ENCODE data around the gene SPIN1.

SPIN1 gene

DNA sequence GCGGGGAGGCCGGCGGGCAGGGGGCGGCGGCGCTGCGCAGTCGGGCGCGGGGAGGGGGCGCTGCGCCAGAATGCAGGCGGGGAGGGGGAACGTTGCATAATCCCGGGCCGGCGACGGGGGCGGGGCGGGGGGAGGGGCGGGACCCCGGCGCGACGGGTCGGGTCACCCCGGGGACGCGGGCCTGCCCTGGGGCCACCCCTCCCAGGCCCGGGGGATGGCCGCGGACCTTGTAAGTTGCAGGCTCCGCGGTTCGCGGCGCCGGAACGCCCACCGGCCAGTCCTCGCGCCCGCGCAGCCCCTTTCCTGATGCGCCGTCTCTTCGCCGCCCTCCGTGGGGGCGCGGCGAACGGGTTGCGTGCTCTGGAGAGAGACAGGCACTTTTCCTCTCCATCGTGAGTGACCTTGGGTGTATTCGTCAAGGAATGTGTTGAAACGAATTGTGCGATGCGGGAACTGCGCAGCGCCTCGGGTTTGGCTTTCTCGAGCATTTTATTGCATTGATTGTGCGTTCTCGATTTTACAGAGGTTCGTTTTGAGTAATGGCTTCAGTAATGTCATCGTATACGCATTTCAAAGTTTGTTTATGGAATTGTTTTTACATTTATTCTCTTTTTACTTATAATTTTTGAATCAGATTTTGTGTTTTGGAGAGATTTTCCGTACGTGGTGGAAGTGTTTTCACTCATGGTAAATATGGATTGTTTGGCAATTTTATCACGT lies 802 bp downstream of the SPIN1 start:
- DNase-seq (ENCODE audit: low read depth): no peak

DNA sequence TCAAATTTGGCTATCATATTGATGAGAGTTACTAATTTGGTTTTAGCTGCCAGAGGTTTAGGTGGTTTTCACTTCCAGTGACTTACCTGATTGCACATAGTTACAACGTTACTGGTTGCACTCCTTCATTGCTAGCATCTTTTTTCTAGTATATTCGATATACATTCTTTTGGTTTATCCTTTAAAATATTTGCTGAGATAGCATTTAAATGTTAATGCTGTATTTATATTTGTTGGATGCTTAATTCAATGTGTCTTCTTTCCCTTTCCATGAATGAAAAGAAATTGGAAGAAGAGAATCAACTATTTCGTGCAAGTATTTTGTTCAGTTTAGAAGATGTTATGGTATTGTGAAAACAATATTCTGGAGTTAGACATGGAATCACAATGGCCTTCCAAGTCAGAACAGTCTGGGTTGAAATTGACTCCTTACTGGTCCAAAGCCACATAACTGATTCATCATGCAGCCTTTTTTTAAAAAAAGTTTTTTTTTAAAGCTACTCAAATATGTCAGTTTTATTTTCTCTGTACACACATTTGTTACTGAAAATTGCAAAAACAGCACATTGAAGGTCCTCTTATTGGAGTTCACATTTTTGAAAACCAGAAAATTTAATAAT lies 2.2 kb downstream of the SPIN1 start:
- no peak for DNase-seq (ENCODE audit: low read depth)

DNA sequence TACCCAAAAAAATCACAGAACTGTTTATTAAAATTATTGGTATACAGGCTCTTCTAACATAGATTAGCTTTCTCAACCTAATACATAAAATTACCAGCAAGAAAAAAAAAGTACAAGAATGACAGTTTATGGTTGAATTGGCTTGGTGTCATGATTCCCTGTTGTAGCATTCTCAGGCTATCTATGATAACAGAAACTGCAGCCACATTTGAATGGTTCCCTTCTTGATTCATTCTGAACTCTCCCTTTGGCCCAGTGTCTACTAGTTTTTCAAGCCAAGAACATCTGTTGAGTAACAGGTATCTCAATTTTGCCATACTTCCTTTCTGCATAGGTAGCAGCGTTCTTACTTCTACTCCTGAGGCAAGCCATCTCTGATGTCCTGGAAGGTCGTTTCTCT lies 3.0 kb downstream of the SPIN1 start:
- no peak for DNase-seq (ENCODE audit: low read depth)

DNA sequence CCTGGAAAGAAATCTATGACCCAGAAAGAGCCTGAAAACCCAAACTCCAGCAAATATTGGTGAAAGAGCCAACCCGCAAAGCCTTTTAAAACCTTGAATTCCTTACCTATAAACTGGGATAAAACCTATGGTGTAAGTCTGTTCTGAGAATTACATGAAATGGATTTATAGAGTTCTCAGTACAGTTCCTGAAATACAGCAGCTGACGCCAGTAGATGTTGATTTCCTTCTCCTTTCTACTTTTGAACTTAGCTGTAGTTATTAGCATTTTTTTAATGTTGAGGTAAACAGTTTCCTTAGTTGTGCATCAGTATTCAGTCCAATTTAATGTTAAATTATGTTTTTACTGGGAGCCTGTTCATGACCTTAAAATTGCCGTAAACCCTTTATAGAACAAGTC lies 3.7 kb downstream of the SPIN1 start:
- DNase-seq (ENCODE audit: low read depth): no peak

DNA sequence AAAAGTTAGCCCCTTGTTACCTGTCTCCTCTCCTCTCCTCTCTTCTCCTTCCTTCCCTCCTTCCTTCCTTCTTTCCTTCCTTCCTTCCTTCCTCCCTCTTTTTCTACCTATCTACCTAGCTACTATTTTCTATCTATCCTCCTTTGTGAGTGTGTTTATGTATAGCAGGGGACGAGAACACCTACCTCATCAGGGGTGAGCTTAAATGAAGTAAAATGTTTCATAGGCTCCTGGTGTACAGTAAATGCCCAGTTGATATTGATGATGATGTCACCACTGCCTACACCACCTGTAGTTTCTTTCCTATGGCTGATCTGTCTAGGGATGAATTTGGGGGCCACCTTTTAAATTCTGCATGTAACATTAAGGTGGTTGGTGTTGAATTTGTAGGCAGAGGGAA lies 4.3 kb downstream of the SPIN1 start:
- no peak for DNase-seq (ENCODE audit: low read depth)

DNA sequence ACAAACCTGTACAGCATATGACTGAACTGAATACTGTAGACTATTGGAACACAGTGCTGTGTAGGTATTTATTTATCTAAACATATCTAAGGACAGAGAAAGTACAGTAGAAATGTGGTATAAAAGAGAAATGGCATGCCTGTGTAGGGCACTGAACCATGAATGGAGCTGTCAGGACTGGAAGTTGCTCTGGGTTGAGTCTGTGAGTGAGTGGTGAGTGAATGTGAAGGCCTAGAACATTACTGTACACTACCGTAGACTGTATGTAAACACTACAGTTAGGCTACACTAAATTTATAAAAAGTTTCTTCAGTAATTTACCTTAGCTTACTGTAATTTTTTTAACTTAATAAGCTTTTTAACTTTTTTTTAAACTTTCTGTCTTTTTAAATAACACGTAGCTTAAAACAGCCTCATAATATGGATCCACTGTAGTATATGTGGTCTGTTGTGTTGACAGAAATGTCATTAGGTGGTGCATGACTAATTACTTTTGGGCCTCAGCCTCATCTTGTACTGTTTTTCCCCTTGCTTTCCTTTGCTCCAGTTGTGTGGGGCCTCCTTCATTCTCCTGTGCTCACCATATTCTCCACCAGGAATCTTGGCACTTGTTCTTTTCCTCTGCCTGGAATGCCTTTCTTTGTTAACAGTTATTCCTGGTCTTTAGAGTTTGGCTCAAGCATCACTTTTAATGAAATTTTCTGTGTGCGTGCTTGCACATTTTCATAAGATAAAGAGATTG lies 8.8 kb downstream of the SPIN1 start:
- DNase-seq (ENCODE audit: low read depth): no peak

DNA sequence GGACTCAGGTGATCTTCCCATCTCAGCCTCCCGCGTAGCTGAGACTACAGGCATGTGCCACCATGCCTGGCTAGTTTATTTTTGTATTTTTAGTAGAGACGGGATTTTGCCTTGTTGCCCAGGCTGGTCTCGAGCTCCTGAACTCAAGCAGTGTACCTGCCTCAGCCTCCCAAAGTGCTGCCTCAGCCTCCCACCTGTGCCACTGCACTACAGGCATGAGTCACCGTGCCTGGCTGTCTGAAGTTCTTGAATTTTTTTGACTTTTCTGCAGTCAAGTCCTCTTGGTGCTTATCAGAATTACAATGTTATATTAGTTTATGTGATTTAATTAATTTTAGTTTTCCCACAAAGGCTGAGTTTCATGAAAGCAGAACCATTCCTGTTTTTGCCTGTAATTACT lies 9.8 kb downstream of the SPIN1 start:
- no peak for DNase-seq (ENCODE audit: low read depth)

DNA sequence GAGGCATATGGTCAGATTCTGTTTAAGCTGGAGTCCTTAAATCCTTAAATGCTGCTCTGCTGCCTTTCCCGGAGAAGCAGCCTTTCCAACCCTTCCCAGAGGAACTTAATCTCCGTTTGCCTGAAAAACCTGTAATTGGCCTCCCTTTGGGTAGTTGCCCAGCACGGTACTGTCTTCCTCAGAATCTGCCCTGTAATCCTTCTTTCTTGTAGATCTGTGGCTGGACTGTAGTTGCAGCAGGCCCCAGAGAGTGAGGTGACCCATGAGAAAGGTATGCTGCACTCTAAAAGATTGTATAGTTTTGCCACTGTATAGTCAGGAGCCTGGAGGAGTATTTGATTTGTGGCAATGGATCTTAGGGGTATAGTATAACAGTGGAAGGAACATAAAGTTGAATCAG lies 11.7 kb downstream of the SPIN1 start:
- DNase-seq (ENCODE audit: low read depth): no peak

DNA sequence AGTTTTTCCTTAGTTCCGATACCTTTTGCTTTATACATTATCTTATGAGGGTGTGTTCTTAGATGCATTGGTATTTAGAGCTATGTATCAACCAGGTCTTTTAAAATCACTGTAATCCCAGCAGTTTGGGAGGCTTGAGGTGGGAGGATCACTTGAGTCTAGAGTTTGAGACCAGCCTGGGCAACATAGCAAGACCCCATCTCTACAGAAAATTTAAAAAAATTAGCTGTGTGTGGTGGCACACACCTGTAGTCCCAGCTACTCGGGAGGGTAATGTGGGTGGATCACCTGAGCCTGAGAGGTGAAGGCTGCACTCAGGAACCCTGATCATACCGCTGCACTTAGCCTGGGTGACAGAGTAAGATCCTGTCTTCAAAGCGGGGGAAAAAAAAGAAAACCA lies 15.1 kb downstream of the SPIN1 start:
- DNase-seq (ENCODE audit: low read depth): no peak

DNA sequence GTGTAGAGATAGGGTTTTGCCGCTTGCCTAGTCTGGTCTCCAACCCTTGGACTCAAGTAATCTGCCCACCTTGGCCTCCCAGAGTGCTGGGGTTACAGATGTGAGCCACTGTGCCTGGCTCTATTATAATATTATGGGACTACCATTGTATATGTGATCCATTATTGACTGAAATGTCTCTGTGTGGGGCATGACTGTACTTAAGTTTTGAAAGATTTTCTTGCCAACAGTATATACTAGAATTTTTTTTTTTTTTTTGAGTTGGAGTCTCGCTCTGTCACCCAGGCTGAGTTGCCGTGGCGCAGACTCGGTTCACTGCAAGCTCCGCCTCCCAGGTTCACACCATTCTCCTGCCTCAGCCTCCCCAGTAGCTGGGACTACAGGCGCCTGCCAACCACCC lies 17.8 kb downstream of the SPIN1 start:
- no peak for DNase-seq (ENCODE audit: low read depth)

DNA sequence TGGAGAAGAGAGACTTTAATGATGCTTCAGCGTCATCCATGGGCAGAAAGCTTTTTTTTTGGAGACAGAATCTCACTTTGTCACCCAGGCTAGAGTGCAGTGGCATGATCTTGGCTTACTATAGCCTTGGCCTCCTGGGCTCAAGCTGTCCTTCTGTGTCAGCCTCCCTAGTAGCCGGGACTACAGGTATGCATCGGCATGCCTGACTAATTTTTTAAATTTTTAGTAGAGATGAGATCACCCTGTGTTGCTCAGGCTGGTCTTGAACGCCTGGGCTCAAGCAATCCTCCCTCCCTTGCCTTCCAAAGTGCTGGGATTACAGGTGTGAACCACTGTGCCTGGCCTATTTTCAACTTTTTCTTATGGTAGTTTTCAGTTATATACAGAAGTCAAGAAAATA lies 23.2 kb downstream of the SPIN1 start:
- no peak for DNase-seq (ENCODE audit: low read depth)

DNA sequence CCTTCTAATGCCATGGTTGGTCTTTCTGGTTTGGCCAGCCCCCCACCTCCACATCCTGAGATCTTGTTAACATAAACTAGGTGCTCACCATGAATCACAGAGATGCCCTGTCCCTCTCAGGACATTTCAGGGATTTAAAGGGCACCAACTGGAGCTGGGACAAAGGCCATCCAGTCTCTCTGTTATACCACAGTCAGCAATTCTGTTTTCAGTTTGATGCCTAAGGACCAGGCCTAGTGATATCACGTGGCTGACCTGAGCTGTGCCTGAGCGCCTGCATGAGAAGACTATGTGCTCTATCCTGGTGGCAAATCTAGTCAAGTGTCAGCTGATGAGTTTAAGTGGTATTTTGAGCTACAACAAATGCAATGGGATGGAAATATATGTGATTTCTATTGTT lies 26.1 kb downstream of the SPIN1 start:
- DNase-seq (ENCODE audit: low read depth): no peak

DNA sequence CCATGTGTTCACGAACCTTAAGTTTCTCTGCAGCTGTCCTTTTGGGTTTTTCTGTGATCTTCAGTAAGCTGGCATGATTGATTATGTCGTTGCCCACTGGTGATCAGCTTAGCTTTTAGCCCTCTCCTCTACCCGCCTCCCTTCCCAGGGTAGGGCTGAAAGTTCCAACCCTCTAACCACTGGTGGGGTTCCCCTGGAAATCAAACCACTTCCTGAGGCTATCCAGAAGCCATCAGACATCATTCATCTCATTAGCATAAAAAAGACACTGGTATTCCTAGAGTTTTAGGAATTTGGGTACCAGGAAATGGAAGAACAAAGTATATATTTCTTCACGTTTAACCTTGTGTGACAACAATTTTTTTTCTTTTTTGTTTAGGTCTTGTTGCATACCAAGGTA lies 29.8 kb downstream of the SPIN1 start:
- DNase-seq (ENCODE audit: low read depth): no peak

DNA sequence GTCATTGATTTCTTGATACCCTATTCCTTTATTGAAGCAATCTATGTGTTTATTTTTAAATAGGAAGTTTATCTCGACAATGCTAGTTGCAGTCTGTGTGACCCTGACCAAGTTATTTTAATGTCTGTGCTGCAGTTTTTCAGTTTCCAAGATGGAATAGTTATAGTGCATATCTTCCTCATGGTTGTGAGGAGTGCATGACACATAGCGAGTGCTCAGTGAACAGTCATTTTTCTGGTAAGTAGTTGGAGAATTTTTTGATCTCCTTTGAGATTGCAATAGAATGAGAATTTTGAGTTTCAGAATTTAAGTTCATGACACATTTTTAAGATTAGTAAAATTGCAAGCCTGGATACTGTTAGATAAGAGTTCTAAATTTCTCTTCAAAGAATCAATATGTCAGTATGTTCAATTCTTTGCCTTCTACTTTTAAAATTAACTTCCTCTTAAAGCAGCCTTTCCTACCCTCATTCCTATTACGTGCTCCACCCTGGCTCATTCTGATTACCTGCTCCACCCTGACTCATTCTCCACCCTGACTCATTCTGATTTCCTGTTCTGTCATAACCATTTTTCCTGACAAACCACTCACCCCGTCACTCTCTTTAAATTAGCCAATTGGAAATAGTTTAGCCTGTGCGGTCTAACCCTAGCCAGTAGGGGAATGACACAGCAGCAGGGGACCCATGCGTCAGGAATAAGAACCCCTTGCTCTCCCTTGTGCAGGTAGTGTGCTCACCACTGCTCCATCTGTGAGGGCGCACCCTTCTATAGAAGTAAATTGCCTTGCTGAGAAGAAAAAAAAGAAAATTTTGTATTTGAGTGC lies 30.7 kb downstream of the SPIN1 start:
- no peak for DNase-seq (ENCODE audit: low read depth)

DNA sequence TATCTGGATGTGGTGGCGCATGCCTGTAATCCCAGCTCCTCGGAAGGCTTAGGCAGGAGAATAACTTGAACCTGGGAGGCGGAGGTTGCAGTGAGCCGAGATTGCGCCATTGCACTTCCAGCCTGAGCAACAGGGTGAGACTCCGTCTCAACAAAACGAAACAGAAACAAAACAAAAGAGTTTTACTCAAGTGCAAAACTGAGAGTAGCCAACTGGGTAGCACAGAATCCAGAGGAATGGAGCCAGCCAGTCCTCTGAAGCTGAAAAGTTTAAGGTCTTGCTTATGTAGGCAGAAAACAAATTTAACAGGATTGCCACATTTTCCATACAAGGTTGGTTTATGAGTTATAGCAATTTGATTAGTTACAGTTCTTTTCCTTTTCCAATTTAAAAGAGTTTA lies 32.0 kb downstream of the SPIN1 start:
- no peak for DNase-seq (ENCODE audit: low read depth)

DNA sequence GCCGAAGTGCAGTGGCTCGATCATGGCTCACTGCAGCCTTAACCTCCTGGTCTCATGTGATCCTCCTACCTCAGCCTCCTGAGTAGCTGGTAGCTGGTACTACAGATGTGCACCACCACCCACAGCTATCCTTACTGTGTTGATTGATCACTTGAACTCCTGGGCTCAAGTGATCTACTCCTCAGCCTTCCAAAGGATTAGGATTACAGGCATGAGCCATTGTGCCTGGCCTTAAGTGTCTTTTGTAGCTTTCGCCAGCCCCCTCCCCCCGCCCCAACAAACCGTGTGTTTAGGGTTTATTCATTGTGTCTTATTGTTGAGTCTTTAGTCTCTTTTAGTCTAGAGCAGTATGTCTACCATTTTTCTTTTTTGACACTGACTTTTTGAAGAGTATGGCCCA lies 33.1 kb downstream of the SPIN1 start:
- no peak for DNase-seq (ENCODE audit: low read depth)

DNA sequence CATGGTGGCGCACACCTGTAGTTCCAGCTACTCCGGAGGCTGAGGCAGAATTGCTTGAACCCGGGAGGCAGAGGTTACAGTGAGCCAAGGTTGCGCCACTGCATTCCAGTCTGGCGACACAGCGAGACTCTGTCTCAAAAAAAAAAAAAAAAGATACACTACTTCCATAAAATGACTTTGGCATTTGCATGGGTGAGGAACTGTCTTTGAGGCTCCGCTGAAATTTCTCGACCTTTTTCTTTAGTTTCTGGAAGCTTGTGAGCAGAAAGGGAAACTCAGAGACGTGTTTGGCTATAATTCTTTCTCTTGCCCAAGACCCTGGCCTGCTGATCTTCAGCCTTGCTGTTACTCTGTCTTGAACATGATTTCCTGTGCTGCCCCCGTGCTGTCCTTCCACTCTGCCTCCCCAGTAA lies 37.3 kb downstream of the SPIN1 start:
- DNase-seq (ENCODE audit: low read depth): no peak

DNA sequence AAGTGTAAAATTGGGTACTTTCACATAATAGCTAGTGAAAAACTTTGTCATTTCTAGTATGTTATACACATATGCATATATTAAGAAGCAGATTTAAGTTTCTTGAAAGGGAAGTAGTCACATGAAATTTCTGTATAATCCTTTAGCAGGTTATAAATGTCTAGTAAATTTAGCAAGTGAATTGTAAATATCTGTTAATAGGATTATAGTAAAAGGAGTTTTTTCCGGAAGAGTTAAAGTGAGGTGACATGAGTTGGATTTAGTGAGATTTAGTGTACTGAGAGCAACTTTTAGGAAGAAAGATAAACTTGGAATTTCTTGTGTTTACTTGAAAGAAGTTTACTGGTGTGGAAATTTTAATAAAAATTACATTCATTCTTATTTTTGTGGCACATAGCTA lies 38.4 kb downstream of the SPIN1 start:
- DNase-seq (ENCODE audit: low read depth): no peak

DNA sequence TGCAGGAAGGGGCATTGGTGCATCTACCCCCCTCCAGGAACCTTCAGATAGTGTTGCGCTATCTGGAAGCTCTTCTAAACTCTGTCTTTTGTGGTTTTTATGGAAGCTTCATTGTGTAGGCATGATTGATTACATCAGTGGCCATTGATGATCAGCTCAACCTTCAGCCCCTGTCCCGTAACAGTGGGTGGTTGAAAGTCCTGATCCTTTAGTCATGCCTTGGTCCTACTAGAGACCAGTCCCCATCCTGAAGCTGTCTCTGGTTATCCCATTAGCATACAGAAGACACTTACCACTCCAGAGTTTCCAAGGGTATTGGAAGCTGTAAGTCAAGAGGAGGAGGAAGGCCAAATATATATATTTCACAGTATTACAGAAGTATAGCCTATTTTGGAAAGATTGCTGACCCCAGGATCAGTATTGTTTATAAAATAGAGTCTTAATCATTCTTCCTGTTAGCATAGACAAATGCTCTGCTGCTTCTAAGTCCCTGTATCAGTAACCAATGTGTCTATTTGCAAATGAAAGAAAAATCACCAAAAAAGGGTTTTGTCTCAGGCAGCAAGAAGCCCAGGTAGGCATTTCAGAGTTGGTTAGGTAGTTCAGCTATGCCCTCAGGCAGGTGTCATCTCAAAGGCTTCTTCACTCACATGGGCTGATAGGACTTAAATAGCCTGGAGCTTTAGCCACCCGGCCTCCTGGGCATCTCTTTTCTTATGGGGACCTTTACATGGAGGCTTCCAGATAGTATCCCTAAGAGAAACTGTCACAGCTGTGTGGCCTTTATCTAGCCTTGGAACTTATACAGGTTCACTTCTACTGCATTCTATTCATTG lies 41.6 kb downstream of the SPIN1 start:
- DNase-seq (ENCODE audit: low read depth): no peak

DNA sequence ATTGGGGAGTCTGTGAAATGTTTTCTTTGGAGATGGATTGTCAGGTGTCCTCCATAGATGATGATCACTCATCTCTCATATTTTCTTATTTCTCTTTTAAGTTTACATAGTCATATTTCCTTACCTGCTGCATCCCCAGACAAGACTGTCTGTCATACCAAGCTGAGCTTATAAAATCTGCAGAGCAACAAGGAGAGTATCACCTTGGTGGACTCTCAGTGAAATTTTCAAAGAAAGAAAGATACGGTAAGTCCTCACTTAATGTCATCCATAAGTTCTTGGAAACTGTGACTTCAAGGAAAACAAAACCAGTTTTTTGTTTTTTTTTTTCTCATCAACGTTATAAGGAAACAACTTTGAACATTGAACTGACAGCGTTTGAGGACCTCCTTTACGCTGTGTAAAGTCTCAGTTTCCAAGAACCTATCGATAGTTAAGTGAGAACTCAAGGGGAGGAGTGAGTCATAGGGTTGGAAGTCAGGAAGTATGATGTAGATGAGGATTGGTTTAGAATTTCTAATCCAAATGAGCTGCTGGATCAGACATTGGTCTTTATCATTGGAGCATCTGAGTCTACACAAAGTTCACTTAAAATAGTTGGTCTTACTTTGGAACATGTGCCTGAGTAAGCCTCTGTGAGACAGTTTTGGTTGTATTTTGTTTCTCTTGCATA lies 45.5 kb downstream of the SPIN1 start:
- no peak for DNase-seq (ENCODE audit: low read depth)

DNA sequence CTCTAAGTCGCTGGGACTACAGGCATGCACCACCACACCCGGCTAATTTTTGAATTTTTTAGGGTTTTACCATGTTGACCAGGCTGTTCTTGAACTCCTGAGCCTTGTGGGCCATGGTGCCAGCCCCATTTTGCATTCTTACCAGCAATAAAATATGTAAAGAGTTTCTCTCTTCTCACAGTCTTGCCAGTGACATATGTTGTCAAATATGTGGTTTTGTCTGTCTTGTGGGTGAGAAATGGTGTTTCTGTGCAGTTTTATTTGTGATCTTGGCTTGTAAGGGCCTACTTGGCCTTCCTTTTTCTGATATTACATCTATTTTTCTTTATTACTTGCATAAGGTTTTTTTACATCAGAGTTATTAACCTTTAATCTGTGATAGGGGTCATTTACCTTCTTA lies 47.1 kb downstream of the SPIN1 start:
- no peak for DNase-seq (ENCODE audit: low read depth)
